GM18951 (cell line): ENCODE data around the gene SPNS2.

Experiments
- POLR2A ChIP-seq: IDR thresholded peaks from 4 replicates; pipeline ENCODE4 v1.6.1; 2011; ENCODE audit warnings: mild to moderate bottlenecking; ENCODE audit not compliant: insufficient read length, insufficient read depth; ENCODE audit errors: extremely low read depth
- in situ Hi-C: fragments of 300-500 bp; cut with MboI; formaldehyde crosslinking; loops from one replicate; pipeline ENCODE4 v1.12.0; 2022; ENCODE audit warnings: low sequenced_read_pairs, mixed read lengths, inconsistent platforms; ENCODE audit not compliant: unreplicated experiment

Gene SPNS2

DNA sequence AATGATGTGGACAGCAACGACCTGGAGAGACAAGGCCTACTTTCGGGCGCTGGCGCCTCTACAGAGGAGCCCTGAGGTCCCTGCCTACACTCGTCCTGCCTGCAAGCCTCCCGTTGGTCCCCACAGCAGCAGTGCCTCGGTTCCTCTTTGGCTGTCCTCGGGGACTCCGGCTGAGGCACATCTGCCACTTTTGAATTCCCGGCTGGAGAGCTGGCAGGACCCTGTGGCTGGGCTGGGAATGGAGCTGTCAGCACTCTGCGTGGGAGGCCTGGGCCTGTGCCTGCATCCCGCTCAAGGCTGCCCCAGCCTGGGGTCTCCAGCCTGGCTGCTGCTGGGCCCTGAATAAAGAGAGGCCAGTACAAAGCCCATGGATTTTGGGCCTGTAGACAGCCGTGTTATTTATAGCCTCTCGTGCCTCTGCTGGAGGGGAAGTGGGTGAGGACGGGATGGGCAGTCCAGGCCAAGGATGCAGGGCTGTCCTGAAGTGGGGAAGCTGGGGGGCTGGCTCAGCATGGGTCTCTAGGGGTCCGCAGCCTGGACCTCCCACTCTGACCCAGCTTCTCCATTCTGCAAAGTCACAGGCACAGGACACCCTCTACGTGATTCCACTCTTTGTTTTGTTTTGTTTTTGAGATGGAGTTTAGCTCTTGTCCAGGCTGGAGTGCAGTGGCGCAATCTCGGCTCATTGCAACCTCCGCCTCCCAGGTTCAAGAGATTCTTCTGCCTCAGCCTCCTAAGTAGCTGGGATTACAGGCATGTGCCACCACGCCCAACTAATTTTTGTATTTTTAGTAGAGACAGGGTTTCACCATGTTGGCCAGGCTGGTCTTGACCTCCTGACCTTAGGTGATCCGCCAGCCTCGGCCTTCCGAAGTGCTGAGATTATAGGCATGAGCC is 10.6 kb upstream of the SPNS2 start:
- TF ChIP-seq POLR2A: no peak
- in situ Hi-C loops: no loop called here

DNA sequence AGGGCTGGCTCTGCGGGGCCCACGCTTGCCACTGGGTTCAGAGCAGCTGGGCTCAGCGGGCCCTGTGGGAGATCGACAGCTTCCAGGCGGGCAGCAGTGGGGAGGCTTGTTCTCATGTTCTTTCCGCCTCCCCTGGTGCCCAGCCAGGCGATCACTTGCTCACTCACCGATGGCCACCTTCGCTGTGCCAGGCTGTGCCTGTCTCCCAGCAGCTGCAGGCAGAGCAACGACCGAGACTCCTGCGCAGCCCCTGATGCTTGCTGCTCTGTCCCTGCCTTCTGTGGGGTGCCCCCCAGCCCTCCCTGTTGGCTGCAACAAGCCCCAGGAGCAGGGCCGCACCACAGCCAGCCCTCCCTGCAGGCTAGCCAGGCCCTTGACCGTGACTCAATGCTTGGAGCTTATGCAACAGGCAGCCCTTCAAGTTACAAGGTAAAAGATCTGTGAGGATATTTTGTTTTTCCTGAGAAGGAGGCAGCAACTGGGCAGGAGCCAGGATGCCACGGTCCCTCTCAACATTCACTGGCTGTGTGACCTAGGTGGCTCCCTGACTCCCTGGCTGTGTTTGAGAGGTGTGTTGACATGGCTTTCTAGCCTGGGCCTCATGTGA is 9.6 kb upstream of the SPNS2 start:
- in situ Hi-C loops: no loop called here
- TF ChIP-seq POLR2A: no peak

DNA sequence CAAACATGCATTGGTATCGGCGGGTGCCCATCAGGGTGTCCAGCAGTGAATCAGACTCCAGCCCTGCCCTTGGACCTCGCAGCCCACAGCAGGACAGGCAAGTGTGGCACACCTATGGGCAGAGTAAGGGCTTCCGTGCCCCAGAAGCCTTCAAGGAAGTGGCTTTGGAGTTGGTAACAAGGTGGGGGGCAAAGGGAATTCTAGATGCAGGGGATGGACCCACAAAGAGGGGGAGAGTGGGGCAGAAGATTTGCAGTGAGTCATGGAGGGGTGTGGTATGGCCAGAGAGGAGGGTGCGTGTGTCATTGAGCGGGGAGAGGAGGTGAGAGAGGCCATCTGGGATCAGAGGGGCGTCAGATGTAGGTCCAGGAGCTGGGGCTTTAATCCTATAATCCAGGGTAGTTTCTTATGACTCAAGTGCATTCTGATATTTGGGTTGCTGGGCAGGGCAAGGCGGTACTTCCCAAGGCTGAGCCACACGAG is 8.5 kb upstream of the SPNS2 start:
- TF ChIP-seq POLR2A: no peak
- in situ Hi-C loops: no loop called here

DNA sequence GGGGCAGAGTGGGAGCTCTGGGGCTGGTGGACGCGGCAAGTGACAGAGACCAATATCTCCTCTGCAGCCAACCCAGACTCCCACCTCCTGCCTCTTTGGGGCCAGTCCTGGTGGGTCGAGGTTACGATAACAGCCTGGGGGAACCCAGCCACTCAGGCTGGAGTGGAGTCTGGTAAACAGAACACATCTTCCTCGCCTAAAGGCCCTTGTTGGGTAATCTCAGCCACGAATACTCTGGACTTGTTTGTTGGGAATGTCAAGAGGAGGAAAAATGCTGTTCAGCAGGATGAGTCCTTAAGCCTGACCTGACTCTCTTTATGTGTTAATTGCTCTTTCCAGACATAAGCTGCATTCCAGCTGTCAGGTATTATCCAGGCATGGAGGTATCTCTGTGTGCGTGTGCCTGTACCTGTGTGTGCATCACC is 8.0 kb upstream of the SPNS2 start:
- in situ Hi-C loops: no loop called here
- no peak for TF ChIP-seq POLR2A

DNA sequence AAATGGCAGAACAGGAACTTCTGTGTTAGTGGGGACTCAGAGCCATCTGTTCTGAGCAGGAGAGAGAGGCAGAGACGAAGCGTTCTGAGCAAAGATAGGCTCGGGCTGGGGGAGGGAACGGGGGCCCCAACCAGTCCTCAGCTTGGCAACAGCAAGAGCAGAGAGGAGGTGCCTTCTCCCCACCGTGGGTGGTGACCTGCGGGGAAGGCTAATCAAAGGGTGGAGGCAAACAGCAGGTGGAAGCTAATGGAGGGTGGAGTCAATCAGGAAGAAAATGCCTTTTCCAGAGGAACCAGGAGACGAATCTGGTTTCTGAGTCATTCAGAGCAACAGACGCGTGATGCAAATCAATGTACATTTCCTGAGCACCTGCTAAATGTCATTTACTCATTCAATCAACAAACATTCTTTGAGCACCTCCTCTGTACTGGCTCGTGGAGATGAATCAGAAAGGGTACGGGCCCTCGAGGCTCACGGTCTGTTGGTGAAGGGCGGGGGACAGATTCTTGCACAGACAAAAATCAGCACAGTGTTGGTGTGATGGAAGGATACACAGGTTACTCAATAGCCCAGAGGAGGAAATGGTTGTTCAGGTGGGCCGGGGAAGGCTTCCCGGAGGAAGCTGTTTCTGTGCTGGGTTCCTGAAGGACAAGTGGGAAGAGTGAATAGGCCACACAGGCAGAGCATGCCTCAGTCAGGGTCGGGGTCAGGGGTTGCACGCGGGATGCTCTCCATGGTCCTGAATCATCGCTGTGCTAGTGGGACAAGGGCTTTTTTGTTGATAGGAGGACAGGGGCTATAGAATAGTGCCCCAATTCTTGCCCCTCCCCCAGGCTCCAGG is 5.7 kb upstream of the SPNS2 start:
- in situ Hi-C loops: no loop called here
- TF ChIP-seq POLR2A: no peak

DNA sequence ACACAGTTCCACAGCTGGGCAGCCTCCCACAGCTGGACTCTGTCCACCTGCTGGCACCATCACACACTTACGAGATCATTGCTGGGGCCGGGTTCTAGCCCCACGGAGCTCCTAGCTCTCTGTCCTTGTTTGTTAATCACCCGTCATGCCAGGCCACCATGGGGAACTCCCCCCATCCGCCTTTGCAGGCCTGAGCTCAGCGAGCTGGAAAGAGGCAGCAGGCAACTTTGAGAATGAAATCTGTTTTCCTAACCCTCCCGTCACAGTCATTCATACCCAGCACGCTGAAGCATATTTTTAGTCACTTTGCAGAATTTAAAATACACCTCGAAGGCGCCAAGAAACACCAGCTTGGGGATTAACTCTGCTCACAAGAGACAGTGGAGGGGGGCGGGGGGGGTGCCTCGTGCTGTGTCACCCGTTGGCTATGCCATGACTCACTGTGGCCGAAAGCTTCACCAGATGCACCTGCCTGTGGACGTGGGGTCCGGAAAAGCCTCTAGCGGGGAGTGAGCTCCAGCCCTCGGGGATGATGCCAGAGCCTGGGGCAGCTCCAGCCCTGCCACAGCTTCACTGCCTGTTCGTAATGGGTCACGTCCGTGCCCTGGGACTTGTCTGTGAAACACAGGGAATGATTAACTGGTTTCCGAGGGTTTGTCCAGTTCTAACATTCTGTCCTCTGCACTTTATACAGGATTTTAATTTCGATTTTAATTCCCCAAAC is 1.4 kb upstream of the SPNS2 start:
- no peak for TF ChIP-seq POLR2A
- in situ Hi-C loops: no loop called here

DNA sequence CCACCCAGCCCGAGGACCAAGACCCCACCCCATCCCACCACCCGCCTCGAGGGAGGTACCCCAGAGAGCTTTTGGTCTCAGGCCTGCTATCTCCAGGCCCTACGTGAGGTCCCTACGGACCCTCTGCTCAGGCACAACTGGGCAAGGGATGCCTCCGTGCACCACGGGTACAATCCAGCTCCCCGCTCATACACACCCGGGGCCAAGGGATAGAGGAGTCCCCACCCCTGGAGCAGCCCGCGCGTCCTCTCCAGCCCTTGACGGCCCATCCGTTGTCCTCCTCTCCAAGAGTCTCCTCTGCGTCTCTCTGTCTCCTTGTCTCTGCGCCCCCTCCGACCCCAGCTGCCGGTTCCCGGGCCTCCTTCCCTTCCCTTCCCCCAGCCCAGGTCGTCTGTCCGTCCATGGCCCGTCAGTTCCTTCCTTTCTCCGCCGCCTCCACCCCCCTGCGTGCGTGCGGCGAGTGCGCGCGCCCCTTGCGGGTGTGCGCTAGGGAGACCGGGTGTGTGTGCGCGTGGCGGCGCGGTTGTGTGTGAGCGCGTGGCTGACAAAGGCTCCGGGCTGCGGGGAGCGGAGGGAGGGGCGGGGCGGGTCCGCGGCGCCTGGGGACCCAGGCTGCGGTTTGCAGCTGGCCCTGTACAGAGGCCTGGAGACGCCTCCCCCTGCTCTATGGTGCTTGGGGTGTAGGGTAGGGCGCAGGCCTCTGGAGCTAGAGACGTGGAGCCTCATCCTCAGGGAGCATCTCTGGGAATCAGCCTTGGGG is 930 bp downstream of the SPNS2 start:
- TF ChIP-seq POLR2A: no peak
- in situ Hi-C loops: no loop called here

DNA sequence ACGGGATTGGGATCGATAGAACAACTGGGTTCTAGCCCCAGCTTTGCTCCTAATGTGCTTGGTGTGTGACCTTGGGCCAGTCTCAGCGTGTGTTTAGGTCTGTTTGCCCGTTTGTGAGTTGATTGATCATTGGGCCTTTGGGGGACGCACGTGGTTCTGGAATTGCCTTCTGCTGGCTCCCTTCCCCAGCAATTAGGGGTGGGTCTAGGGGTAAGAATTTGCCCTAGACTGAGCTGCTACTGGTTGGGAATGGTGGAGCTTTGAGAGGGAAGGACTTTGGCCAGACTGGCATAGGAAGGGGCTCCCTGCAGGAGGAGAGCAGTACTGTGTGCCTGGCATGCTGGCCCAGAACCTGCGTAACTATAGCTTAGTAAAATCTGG is 1.5 kb downstream of the SPNS2 start:
- no peak for TF ChIP-seq POLR2A
- in situ Hi-C loops: no loop called here

DNA sequence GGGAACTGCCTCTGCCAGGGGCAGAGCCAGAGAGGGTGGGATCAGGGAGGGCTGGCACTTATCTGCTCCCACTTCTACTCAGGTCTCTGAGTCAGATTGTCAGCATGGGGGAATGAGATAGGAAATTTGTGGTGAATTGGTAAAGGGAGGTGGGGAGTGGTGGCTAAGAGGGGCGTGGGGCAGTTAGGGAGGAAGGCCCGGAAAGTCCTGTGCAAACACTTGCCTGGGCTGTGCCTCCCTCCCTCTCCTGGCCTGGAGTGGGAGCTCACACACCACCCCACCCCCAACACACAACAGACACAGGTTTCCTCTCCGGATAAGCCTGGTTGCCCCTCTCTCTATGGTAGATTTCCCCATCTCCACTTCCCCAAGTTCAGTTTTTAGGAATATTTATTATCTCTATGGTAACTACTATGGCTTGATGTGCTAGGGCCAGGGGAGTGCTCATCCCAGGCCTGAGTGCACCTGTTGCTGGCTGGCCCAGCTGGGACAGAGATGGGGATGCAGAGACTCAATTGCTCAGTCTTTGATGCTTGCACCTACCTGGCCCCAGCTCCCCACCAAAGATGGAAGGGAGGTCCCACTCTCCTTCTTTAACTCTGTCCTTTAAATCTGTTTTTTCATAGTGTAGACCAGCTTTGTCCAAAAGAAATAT is 2.7 kb downstream of the SPNS2 start:
- in situ Hi-C loops: no loop called here
- TF ChIP-seq POLR2A: no peak

DNA sequence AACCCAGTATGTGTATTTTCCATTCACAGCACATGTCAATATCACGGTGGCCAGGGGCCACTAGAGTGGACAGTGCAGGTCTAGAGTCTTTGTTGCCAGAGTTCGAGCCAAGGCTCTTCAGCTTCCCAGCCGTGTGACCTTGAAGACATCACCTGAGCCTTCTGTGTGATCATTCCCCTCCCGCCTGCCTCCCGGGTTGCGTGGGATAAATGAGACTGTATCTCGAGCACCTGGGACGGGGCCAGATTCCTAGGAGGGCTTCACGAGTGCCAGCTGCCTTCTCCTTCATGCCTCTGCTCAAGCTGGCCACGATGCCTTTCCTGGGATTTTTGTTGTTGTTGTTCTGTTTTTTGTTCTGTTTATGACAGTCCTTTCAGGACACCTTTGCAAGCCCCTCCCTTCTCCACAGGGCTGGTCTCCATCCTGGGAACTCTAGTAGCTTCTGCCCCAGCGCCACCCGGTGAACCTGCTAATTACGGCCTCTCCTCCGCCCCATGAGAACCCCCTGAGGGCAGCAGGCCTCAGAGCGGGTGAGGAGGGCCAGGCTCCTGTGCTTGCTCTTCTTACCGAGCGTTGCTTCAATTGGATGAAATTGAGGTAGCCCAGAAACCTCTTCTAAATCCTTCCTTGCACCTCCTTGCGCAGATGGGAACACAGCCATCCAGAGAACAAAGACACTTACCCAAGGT is 3.9 kb downstream of the SPNS2 start:
- in situ Hi-C loops: no loop called here
- no peak for TF ChIP-seq POLR2A
